GM19099 (cell line): ENCODE measurements around the gene DRC1.

Experiments used
- POLR2A ChIP-seq: IDR thresholded peaks from 3 replicates; pipeline ENCODE4 v1.6.1; 2011; ENCODE audit warnings: low read depth; ENCODE audit not compliant: insufficient read length; ENCODE audit errors: extremely low read depth

Gene DRC1

DNA sequence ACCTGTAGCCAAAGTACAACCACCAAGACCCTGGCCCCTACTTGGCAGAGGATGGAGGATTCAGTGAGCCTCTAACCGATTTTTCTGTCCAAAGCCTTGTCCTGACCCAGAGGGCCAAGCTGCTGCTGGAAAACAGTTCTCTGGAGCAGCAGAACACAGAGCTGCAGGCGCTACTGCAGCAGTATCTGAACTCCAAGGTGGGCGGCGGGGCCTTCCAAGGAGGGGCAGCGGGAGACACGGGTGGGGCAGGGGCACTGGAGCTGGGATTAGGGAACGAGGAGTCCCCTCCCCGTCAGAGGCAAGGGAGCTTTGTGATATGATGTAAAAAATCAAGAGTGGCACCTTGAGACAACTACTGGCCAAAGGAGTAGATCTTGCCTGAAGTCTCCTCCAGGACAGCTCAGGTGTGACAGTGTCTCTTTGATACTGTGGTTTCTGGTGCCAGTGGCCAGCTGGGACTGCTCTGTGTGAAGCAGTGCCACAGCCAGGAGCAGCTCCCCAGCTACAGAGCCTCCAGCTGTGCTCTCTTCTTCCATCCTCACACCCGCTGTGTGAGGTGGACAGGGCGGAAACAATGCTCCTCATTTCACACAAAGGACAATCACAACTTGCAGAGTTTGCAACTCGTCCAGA is 53.4 kb downstream of the DRC1 start:
- TF ChIP-seq POLR2A = no peak

DNA sequence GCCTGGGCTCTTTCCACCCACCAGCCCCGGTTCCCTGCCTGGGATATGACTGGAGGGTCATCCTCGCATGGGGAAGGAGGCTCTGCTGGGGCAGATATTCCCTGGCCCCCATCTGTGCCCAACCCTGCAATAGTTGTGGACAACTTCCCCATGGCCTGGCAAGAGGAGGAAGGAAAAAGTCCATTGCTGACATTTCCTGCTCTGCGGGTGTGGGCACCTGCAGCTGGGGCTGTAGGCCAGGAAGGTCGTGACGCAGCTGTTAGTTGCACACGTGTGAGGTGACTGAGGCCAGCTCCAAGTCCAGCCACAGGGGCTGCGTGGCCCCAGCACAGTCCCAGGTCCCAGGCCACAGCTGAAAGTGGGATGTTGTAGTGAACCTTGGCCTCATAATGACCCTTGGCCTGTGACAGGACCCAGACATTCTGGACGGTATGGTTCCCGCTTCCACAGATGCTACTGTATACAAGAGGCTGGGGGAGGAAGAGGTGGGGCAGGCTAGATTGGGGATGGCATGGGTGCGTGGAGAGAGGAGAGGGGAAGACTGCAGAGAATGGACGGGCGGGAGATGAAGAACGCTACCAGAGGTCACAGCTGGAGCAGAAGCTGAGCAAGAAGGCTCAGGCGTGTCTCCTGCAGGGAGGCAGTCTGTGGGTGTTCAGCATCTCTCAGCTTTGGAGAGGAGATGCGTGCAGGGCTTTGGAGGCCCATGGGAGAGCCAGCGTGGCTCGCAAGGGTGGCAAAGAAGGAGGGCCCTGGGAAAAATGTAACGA is 54.1 kb downstream of the DRC1 start:
- no peak for TF ChIP-seq POLR2A

DNA sequence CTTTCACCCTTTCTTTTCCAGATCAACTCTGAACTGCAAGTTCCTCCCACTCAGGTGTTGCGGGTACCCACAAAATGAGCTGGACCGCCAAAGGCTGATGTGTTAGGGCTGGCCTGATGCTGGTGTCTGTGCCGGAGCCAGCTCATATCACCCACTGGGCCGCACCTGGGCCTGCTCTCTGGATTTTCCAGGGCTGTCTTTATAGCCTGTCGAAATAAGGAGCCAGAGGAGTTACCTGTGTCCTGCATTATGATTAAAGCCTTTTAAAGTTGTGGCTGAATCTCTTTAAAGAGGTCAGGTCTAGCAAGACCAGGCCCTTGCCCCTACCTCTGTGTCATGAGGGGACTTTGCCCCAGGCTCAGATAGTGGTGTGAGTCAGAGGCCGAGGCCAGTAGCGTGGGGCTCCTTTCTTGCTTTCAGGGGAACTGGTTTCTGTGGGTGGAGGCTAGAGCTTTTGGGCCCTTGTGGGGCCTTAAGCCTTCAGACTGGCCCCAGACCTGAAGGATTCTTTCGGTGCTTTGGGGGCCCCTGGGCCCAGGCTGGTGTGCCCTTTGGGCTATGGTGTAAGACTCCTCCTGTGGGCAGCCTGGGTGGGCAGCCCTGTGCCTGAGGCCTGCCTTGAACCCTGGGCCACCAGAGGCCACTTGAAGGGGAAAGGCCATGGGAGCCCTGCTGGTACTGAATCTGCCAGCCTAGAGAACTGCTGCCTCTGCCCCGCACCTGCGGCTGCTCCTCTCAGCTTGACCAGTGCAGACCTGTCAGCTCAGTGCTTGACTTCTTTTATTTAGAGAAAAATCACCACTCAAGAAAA is 54.9 kb downstream of the DRC1 start:
- no peak for TF ChIP-seq POLR2A

DNA sequence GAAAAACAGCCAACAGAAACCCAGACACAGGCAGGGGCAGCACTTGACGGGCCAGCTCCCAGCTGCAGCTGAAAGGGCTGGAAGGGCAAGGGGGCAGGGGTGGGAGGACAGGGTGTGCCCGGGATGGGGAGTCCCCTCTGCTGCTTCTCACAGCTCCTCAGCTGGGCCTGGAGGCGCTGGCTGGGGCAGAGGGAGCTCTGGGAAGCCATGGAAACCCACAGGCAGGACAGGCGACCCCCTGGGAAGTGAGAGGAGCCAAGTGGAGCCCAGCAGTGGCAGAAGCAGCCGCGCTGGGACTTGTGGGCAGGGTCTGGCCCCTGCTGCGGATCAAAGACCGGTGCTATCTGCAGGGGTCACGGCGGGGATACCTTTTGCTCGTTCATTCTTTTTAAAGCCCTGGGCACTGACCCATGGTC is 55.5 kb downstream of the DRC1 start:
- TF ChIP-seq POLR2A = no peak

DNA sequence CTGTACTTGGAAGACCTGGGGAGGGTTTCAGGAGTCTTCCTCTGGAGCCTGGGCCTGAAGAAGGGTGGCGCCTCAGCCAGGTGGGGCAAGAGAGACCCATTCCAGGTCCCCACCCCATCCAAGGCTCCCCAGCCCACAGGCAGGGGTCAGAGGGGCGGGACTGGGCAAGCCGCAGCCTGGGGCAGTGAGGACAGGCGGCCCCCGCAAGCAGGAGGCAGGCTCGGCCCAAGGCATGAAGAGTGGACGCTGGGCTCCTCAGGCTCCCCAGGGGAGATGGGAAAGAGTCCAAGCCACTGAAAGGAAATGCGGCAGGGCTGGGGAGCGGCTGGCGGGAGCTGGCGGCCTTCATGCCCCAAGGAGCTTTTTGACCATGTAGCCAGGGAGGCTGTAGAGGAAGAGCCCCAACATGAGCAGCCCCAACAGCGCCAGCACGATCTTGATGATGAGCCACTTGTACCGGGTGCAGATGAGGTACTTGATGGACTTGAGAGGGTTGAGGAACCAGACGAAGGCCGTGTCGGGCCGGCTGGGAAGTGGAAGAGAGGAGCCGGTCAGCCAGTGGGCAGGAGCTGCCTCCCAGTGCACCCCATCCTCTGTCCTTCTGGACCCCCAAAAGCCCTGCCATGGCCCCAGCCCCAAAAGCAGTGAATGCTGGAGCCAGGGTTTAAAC is 56.1 kb downstream of the DRC1 start:
- no peak for TF ChIP-seq POLR2A

DNA sequence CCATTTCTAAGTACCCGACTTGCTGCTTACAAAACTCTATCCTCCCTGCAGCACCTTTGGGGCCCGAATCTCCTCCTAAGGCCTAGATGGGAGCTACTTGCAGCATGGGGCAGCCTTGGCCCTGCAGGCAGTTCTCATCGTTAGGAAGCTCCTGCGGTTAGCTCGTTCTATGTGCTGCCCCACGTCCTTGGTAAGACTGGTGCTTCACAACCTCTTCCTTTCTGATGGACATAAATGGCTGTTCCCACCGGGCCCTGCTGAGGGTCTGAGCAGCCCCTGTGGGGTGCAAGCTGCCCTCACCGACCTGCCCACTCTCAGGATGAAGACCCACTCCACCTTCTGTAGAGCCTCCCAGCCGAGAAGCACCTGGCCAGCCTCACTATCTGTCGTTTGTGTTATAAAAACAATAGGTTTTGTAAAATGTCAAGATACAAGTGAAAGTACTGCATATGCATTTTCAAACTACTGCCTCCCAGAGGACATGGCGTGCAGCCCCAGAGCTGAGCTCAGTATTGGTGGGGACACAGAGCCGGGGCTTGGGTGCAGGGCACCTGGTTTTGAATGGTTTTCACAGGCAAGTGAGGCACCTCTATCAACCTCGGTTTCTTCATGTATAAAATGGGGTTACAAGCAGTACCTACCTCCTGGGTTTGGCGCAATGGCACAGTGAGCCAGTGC is 56.8 kb downstream of the DRC1 start:
- TF ChIP-seq POLR2A = no peak

DNA sequence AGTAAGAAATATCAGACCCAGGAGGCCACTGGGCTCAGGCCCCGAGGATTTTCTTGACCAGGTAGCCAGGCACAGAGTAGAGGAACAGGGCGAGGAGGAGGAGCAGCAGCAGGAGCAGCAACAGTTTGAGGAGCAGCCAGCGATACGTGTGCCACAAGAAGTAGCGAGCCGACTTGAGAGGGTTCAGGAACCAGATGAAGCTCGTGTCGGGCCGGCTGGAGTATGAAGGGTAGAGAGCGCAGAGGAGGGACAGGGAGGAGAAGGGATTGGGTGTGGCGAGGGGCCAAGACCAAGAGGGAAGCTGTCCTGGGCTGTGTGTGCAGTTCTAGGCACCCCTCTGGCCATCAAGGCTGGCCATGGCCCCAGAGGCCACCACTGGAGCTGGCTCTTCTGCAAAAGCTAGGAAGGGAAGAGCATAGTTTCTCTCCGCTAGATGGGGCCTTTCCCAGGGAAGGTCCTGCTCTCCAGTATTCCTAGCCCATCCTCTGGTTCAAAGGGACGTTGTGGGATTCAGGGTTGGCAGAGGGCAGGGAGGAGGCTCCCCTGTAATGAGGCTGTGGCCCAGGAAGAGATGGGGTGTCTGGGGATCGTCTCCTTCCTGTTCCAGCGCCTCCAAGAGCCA is 58.4 kb downstream of the DRC1 start:
- TF ChIP-seq POLR2A = no peak

DNA sequence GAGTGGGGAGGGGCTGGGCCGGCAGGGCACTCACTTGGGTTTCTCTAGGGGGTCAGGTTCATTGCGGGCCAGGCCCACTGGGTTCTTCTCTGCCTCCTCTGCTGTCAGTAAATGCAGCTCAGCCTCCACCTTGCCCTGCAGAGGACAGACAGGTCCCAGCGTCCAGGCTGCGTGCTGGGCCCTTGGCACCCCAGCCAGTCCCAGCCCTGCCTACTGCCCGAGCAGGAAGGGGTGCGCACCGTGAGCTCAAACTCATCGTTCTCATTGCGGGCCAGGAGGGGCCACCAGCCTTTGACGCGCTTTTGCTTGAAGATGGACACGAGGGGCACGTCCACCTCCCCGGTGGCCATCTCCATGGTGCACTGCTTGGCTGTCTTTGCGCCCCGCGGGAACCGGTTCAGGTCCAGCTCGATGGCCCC is 58.9 kb downstream of the DRC1 start:
- no peak for TF ChIP-seq POLR2A

DNA sequence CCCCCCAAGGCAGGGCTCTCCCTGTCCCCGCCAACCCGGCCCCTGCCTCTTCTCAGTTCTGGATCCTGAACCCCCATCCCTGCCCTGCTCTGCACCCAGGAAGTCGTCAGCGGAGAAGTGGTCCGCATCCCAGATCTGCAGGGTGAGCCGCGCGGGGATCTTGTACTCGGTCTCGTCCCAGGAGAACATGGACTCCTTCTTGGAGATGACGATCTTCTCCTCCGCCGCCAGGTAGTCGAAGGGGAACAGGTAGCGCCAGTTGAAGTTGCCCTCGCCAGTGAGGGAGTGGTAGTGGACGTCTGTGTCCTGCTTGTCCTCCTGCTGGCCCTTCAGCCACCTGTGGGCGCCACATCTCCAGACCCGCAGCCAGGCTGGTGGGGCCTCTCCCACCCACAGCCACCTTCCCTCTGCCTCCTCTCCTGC is 59.9 kb downstream of the DRC1 start:
- no peak for TF ChIP-seq POLR2A

DNA sequence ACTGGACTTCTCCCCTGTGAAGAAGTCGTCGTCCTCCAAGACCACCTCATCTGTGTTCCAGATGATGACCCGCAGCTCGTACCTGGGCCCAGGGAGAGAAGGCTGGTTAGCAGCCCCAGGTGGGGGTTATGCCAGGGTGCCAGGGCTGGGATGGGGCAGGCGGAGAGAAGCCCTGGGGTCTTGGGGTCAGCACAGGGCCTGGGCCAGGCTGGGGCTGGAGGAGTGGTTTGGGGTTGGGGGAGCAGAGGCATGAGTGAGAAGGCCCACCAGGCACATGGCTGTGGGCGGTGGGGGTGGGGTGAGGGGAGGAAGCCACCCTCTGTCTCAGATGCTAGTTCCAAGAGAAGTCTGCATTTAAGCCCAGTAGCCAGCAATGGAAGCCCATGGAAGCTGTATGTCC is 60.4 kb downstream of the DRC1 start:
- TF ChIP-seq POLR2A = no peak

DNA sequence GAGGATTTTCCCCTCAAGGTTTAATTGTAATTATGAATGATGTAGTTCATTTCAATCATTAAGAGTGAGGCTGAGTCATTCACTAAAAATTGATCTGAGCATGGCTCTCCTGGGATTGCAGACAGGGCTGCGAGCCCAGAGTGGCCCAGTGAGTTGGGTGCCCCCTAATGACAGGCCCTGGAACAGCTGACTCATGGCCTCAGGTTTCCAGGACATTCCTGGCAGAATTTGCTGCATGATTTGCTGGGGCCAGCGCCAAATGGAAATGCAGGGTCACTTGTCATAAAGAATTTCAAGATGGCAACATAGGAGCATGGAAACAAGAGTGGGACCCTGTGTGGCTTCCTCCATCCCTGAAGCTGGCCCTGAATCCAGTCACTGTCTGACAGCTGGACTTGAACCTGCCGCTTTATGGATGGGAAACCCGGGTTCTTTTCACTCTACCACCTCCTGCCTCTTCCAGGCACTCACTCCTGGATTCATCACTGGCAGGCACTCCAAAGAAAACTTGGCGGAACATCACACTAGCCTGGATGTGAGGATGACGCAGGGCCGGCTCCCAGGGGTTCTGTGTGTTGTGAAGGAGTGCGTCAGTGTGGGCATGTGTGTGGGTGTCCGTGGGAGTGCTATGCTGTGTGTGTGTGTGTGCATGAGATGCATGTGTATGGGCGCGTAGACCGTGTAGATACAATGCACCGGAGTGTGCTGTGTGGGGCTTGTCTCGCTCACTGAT is 61.0 kb downstream of the DRC1 start:
- TF ChIP-seq POLR2A = no peak

DNA sequence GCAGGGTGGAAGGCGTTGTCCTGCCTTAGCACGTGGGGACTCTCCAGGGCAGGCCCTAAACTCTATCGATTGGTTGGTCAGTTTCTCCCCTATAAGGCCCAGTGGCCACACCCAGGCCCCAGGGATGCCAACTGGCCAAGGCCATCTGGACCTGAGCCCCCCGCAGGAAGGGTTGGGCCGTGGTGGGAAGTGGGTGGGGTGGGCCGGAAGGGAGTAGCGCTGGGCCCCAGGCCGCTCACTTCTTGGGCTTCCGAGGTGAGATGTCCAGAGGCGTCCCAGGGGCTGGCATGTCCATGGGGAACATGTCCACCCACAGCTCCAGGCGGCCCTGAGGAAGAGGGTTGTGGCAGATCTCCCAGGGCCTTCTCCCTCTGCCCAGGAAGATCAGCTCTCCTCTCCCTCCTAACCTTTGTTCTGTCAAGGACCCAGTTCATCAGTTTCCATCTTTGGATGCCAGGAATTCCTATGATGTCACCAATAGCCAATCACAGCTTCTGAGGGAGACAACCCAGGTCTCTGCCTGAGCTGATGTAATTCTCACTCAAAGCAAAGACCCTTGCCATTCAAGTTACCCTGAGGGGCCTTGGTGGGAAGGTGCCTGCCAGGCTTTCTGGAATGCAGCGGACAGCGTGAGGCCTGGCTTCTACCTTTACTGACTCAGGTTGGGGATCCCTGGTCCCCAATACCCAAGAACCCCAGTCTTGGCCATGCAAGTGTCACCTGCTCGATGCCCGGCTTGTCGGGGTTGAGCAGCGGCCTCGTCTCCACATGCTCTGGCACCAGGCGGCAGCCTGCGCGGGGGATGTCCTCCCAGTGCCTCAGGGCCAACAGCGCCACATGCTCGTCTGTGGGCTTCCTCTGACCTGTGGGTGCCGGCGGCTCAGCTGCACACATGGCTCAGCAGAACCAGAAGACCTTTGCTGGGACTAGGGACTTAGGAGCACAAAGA is 61.8 kb downstream of the DRC1 start:
- no peak for TF ChIP-seq POLR2A
